ENCODE data around the gene RPL36.

The RPL36 gene

GRCh38 chr19:5690125-5690954, at the start of gene RPL36:
Gene RPL36, plus strand, starts transcription at chr19:5690295. Its CDS starts 213 bp downstream, at chr19:5690508.
- DNase-seq, result peak; percentile 72 to 98 (median 94)

- no peak for DNase-seq
Measured at GRCh38 chr19:5641171-5641570, 48.9 kb upstream of the RPL36 start.

- DNase-seq, result no peak
Measured at GRCh38 chr19:5642204-5642603, 47.9 kb upstream of the RPL36 start.

GRCh38 chr19:5643060-5643459, 47.0 kb upstream of the RPL36 start:
- no peak for DNase-seq

GRCh38 chr19:5644037-5644436, 46.1 kb upstream of the RPL36 start:
- no peak for DNase-seq

- no peak for DNase-seq
Measured at GRCh38 chr19:5645409-5645808, 44.7 kb upstream of the RPL36 start.

- no peak for DNase-seq
Measured at GRCh38 chr19:5646703-5647102, 43.4 kb upstream of the RPL36 start.

- DNase-seq, result no peak
Measured at GRCh38 chr19:5648464-5648863, 41.6 kb upstream of the RPL36 start.

GRCh38 chr19:5651361-5651760, 38.7 kb upstream of the RPL36 start:
- no peak for DNase-seq

GRCh38 chr19:5652261-5652660, 37.8 kb upstream of the RPL36 start:
- DNase-seq, result no peak

- DNase-seq, result no peak
Measured at GRCh38 chr19:5654931-5655330, 35.2 kb upstream of the RPL36 start.

- DNase-seq, result no peak
Measured at GRCh38 chr19:5655412-5655811, 34.7 kb upstream of the RPL36 start.

GRCh38 chr19:5661483-5661882, 28.6 kb upstream of the RPL36 start:
- no peak for DNase-seq

- no peak for DNase-seq
Measured at GRCh38 chr19:5663904-5664303, 26.2 kb upstream of the RPL36 start.

- DNase-seq, result no peak
Measured at GRCh38 chr19:5664515-5664914, 25.6 kb upstream of the RPL36 start.

GRCh38 chr19:5665781-5666513, 24.1 kb upstream of the RPL36 start:
- no peak for DNase-seq

- no peak for DNase-seq
Measured at GRCh38 chr19:5666921-5667610, 23.0 kb upstream of the RPL36 start.

- no peak for DNase-seq
Measured at GRCh38 chr19:5667751-5668271, 22.3 kb upstream of the RPL36 start.

- DNase-seq, result no peak
Measured at GRCh38 chr19:5669212-5669611, 20.9 kb upstream of the RPL36 start.

GRCh38 chr19:5671600-5671999, 18.5 kb upstream of the RPL36 start:
- DNase-seq, result no peak

GRCh38 chr19:5672708-5673459, 17.2 kb upstream of the RPL36 start:
- DNase-seq, result no peak

- DNase-seq, result no peak
Measured at GRCh38 chr19:5673752-5674151, 16.3 kb upstream of the RPL36 start.

Measured in C1 segment of cervical spinal cord (tissue), 14 donors.